Prostate gland (tissue), 2 donors: ENCODE measurements around the gene ACTN1.

ENCODE experiments used
- POLR2A ChIP-seq: fragments of 450-650 bp; IDR thresholded peaks from one replicate; pipeline ENCODE4 v1.6.1; 2016; ENCODE audit warnings: antibody characterized with exemption, mild to moderate bottlenecking
- TF ChIP-seq, protein P1 (sequence below), 4 experiments: fragments of 200-600 bp in 2 of 4; fragments of 450-650 bp in 2 of 4; sonication (generic) in 2 of 4; IDR thresholded peaks; 1 replicate in 3 of 4; 2 replicates in 1 of 4; pipeline ENCODE4 v1.5.1; 2016 to 2019; ENCODE audit warnings: antibody characterized with exemption in 4 of 4, mild to moderate bottlenecking in 2 of 4, moderate library complexity in 2 of 4

DNA sequence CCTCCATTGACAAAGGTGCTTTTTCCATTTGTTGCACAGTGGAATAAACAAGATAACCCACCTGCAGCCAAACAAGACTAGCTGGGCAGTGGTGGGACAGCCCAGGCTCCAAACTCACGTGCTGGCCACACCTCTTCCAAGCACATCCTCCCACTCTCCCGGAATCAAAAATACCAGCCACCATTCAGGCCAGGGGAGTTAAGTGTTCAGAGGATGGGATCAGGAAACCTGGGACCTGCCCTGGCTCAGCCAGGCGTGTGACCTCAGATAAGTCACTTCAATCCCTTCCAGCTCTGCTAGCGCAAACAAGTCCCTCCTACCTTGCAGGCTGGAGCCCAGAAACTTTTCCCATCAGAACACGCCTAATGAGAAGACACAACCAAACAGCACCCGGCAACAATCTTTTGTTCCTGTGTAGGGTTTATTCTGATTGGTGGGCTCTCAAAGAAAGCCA, 43.3 kb downstream of the ACTN1 start:
- no peak for TF ChIP-seq POLR2A
- TF ChIP-seq, protein P1, sequence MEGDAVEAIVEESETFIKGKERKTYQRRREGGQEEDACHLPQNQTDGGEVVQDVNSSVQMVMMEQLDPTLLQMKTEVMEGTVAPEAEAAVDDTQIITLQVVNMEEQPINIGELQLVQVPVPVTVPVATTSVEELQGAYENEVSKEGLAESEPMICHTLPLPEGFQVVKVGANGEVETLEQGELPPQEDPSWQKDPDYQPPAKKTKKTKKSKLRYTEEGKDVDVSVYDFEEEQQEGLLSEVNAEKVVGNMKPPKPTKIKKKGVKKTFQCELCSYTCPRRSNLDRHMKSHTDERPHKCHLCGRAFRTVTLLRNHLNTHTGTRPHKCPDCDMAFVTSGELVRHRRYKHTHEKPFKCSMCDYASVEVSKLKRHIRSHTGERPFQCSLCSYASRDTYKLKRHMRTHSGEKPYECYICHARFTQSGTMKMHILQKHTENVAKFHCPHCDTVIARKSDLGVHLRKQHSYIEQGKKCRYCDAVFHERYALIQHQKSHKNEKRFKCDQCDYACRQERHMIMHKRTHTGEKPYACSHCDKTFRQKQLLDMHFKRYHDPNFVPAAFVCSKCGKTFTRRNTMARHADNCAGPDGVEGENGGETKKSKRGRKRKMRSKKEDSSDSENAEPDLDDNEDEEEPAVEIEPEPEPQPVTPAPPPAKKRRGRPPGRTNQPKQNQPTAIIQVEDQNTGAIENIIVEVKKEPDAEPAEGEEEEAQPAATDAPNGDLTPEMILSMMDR (IDR thresholded peaks at IDR 0.05) = no peak
